ENCODE data around the gene SPINT3.

Gene SPINT3

DNA sequence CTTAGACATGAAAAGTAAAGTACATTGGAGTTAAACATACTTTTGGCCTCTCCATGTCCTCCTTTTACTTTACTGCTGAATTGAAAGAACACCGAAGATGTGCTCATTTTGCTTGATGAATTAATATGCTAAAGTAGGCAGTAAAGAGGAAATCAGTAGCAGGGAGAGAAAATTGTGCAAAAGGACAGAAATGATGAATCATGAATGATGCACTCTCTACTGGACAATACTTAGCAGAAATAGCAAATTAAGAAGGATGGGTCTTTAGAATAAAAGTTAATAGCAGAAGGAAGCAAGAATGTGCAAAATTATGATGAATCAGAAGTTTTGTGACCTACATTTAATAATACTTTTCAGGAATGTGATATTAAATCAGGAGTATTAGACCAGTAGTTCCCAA lies 8.4 kb upstream of the SPINT3 start:
- peak; percentile 32 for DNase-seq (ENCODE audit: low spot score)
- TF ChIP-seq, protein P1, sequence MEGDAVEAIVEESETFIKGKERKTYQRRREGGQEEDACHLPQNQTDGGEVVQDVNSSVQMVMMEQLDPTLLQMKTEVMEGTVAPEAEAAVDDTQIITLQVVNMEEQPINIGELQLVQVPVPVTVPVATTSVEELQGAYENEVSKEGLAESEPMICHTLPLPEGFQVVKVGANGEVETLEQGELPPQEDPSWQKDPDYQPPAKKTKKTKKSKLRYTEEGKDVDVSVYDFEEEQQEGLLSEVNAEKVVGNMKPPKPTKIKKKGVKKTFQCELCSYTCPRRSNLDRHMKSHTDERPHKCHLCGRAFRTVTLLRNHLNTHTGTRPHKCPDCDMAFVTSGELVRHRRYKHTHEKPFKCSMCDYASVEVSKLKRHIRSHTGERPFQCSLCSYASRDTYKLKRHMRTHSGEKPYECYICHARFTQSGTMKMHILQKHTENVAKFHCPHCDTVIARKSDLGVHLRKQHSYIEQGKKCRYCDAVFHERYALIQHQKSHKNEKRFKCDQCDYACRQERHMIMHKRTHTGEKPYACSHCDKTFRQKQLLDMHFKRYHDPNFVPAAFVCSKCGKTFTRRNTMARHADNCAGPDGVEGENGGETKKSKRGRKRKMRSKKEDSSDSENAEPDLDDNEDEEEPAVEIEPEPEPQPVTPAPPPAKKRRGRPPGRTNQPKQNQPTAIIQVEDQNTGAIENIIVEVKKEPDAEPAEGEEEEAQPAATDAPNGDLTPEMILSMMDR (conservative IDR thresholded peaks at IDR 0.05; ENCODE audit: low read depth): no peak
- no peak overlapping the region for H3K27ac ChIP-seq
- ChIA-PET POLR2A (ENCODE audit: low non-redundant PET) (no interaction called here), CTCF (interaction anchor here (0.8 kb wide), 1 partner anchor 74 kb away, joined by 3 read pairs; no protein-coding TSS in a partner anchor)

- DNase-seq (ENCODE audit: low spot score): peak; percentile 95
- ChIA-PET POLR2A (ENCODE audit: low non-redundant PET) (no interaction called here), CTCF (interaction anchor here (0.7 to 1.8 kb wide), 5 partner anchors 55 to 253 kb away, joined by 3 to 10 read pairs (median 3); partner anchors contain the start of gene WFDC10A)
- TF ChIP-seq, protein P1 (conservative IDR thresholded peaks at IDR 0.05; ENCODE audit: low read depth): no peak
- no peak overlapping the region for H3K27ac ChIP-seq
Observed at GRCh38 chr20:45518282-45518681, 2.9 kb upstream of the SPINT3 start.

- POLR2A ChIA-PET (ENCODE audit: low non-redundant PET): no interaction called here
- CTCF ChIA-PET: interaction anchor here (0.5 to 1.5 kb wide), 3 partner anchors 74 to 261 kb away, joined by 3 to 4 read pairs (median 3); no protein-coding TSS in a partner anchor
- TF ChIP-seq, protein P1 (conservative IDR thresholded peaks at IDR 0.05; ENCODE audit: low read depth): no peak
- no peak for DNase-seq (ENCODE audit: low spot score)
- no peak overlapping the region for H3K27ac ChIP-seq
Observed at GRCh38 chr20:45510242-45510862, 5.1 kb downstream of the SPINT3 start.

DNA sequence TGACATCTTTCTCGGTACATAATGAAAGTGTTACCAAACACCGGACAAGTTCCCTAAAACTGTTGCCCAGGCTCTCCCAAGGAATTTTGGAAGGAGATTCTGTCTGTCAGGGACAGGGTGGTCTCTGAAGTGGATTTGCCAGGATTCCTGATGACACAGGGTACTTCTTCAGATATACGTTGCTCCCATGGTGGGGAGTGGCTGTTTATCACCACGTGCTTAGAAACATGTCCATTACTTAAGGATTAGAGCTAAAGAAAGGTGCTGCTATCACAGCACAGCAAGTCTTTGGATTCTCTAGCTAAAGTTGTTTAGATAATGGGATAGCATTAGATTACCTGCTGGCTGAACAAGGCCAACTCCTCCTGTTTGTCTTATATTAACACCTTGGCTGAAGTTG lies 6.3 kb downstream of the SPINT3 start:
- CTCF ChIA-PET: no interaction called here

GRCh38 chr20:45508068-45508886 lies 7.1 kb downstream of the SPINT3 start:
- CTCF ChIA-PET: no interaction called here
- no peak overlapping the region for H3K27ac ChIP-seq

More for the DNA sequence above, 6.3 kb downstream of the SPINT3 start:
- no peak for DNase-seq (ENCODE audit: low spot score)
- POLR2A ChIA-PET (ENCODE audit: low non-redundant PET): no interaction called here
- no peak overlapping the region for H3K27ac ChIP-seq
- TF ChIP-seq, protein P1 (conservative IDR thresholded peaks at IDR 0.05; ENCODE audit: low read depth): no peak

More at GRCh38 chr20:45508068-45508886, 7.1 kb downstream of the SPINT3 start:
- no peak for DNase-seq (ENCODE audit: low spot score)
- TF ChIP-seq, protein P1 (conservative IDR thresholded peaks at IDR 0.05; ENCODE audit: low read depth): no peak
- POLR2A ChIA-PET (ENCODE audit: low non-redundant PET): no interaction called here
